K562 (cell line): ENCODE data around the gene GAMT.

Experiments used
- C11orf30 ChIP-seq: fragments of 450-650 bp; IDR thresholded peaks from 2 replicates; pipeline ENCODE4 v1.6.1; 2016; ENCODE audit warnings: low read depth, mild to moderate bottlenecking
- EZH2 ChIP-seq: IDR thresholded peaks from 2 replicates; pipeline ENCODE4 v1.6.1; 2012; ENCODE audit warnings: low read depth, mild to moderate bottlenecking, inconsistent platforms, low read length, borderline replicate concordance
- HINFP ChIP-seq: fragments of 450-650 bp; conservative IDR thresholded peaks from 2 replicates; pipeline ENCODE4 v1.6.1; 2016; ENCODE audit warnings: missing genetic modification characterization, low read depth, mild to moderate bottlenecking, control low read depth, missing compliant biosample characterization
- JUNB ChIP-seq: fragments of 450-650 bp; formaldehyde crosslinking; conservative IDR thresholded peaks from 2 replicates; pipeline ENCODE4 v1.4.0; 2020; ENCODE audit warnings: mild to moderate bottlenecking
- JUND ChIP-seq, 2 experiments: IDR thresholded peaks; 2 replicates in 1 of 2; 3 replicates in 1 of 2; pipeline ENCODE4 v1.6.1; 2011; ENCODE audit warnings: borderline replicate concordance in 2 of 2, low read depth in 2 of 2, low read length in 2 of 2, improper control_type of control experiment in 1 of 2, missing biosample characterization in 1 of 2, missing genetic modification characterization in 1 of 2, missing genetic modification reagents in 1 of 2
- PCBP1 ChIP-seq: fragments of 200-400 bp; formaldehyde crosslinking; IDR thresholded peaks from 2 replicates; pipeline ENCODE4 v1.6.1; 2018; ENCODE audit warnings: mild to moderate bottlenecking, low read depth, low read length; ENCODE audit not compliant: poor library complexity, severe bottlenecking
- POLR2AphosphoS5 ChIP-seq: IDR thresholded peaks from 2 replicates; pipeline ENCODE4 v1.6.1; 2011; ENCODE audit warnings: mild to moderate bottlenecking, low read depth, low read length, moderate library complexity; ENCODE audit not compliant: control insufficient read depth, insufficient read depth
- POLR2G ChIP-seq: fragments of 200-400 bp; formaldehyde crosslinking; IDR thresholded peaks from 2 replicates; pipeline ENCODE4 v1.6.1; 2017; ENCODE audit warnings: low read depth, mild to moderate bottlenecking, antibody characterized with exemption, low read length, moderate library complexity
- SIN3A ChIP-seq, 2 experiments: fragments of 150-350 bp in 1 of 2; IDR thresholded peaks; 2 replicates each; pipeline ENCODE4 v1.6.1; 2011 to 2016; ENCODE audit warnings: borderline replicate concordance in 2 of 2, low read depth in 2 of 2, low read length in 2 of 2, mild to moderate bottlenecking in 2 of 2, moderate library complexity in 2 of 2; ENCODE audit not compliant: control insufficient read depth in 1 of 2
- SRSF1 ChIP-seq: fragments of 200-400 bp; formaldehyde crosslinking; IDR thresholded peaks from 2 replicates; pipeline ENCODE4 v1.6.1; 2017; ENCODE audit warnings: mild to moderate bottlenecking, low read depth, low read length, moderate library complexity
- TBL1XR1 ChIP-seq, 2 experiments: IDR thresholded peaks; 2 replicates each; pipeline ENCODE4 v1.6.1; 2012; ENCODE audit warnings: improper control_type of control experiment in 2 of 2, low read length in 2 of 2, mild to moderate bottlenecking in 1 of 2
- ZC3H4 ChIP-seq: sonication (generic); formaldehyde crosslinking; IDR thresholded peaks from 2 replicates; pipeline ENCODE4 v1.9.0; 2021; ENCODE audit warnings: missing genetic modification reagents, borderline replicate concordance
- ZNF354B ChIP-seq: fragments of 250-450 bp; sonication (Bioruptor Pico); IDR thresholded peaks from 2 replicates; pipeline ENCODE4 v1.4.0; 2020
- TF ChIP-seq, protein P1 (sequence below): fragments of 250-450 bp; sonication (Bioruptor Pico); IDR thresholded peaks from 2 replicates; pipeline ENCODE4 v1.5.0; 2022; ENCODE audit warnings: mild to moderate bottlenecking

- no peak for TF ChIP-seq JUNB (CRISPR knock-in tag)
- TF ChIP-seq HINFP (tag) = no peak
- TF ChIP-seq EZH2 = no peak
- TF ChIP-seq ZC3H4 (CRISPR knock-in tag) = no peak
- no peak for TF ChIP-seq JUND (IDR thresholded peaks at IDR 0.05; ENCODE audit: borderline replicate concordance, low read depth, low read length)
- TF ChIP-seq JUND (tag; IDR thresholded peaks at IDR 0.05; ENCODE audit: borderline replicate concordance, low read depth, low read length) = no peak
- TF ChIP-seq TBL1XR1 (IDR thresholded peaks at IDR 0.05; ENCODE audit: low read length in 2 of 2) = no peak
- TF ChIP-seq PCBP1 = peak; percentile 80
- no peak for TF ChIP-seq ZNF354B (CRISPR knock-in tag)
- TF ChIP-seq, protein P1, sequence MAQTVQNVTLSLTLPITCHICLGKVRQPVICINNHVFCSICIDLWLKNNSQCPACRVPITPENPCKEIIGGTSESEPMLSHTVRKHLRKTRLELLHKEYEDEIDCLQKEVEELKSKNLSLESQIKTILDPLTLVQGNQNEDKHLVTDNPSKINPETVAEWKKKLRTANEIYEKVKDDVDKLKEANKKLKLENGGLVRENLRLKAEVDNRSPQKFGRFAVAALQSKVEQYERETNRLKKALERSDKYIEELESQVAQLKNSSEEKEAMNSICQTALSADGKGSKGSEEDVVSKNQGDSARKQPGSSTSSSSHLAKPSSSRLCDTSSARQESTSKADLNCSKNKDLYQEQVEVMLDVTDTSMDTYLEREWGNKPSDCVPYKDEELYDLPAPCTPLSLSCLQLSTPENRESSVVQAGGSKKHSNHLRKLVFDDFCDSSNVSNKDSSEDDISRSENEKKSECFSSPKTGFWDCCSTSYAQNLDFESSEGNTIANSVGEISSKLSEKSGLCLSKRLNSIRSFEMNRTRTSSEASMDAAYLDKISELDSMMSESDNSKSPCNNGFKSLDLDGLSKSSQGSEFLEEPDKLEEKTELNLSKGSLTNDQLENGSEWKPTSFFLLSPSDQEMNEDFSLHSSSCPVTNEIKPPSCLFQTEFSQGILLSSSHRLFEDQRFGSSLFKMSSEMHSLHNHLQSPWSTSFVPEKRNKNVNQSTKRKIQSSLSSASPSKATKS = no peak
- TF ChIP-seq POLR2G = peak; percentile 71
- peak in 1 of 2 experiments; percentile 21; a peak in 1 of 4 replicates for TF ChIP-seq SIN3A (IDR thresholded peaks at IDR 0.05; ENCODE audit: borderline replicate concordance in 2 of 2, control insufficient read depth in 1 of 2, low read depth in 2 of 2, low read length in 2 of 2)
- no peak for TF ChIP-seq SRSF1
- no peak for TF ChIP-seq POLR2AphosphoS5
- TF ChIP-seq C11orf30 = no peak
Observed at GRCh38 chr19:1408300-1409203, 7.2 kb upstream of the GAMT start.
